NCI-H345 (cell line): ENCODE results near the gene TNIP1.

ENCODE experiments used
- DNase-seq: peaks from one replicate; lab custom pipeline; 2025; lab: John Stamatoyannopoulos, UW

TNIP1 gene

DNA sequence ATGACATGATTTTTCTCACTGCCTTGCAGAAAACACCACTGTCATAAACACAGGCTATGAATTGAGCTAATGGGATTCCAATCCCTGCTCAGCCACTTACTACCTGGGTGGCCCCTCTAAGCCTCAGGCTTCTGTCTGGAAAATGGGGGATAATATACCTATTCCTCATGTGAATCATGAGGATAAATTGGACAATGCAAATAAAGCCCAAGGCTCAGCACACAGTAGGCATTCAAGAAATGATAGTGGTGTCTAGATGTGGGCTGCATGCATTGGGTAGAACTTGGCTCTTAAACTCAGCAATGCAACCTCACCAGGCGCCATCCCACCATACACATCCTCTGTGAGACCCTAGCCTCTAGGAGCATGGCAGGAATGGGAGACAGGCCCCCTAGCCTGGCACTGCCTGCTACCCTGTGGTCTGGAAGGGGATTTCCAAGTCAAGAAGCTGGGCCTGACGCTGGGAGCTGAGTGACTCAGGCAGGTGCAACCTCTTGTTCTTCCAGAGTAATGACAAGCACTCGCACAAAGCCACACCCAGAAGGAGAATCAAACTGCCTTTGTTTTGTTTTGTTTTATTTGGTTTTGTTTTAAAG, 2.3 kb upstream of the TNIP1 start:
- DNase-seq = peak; percentile 47

DNA sequence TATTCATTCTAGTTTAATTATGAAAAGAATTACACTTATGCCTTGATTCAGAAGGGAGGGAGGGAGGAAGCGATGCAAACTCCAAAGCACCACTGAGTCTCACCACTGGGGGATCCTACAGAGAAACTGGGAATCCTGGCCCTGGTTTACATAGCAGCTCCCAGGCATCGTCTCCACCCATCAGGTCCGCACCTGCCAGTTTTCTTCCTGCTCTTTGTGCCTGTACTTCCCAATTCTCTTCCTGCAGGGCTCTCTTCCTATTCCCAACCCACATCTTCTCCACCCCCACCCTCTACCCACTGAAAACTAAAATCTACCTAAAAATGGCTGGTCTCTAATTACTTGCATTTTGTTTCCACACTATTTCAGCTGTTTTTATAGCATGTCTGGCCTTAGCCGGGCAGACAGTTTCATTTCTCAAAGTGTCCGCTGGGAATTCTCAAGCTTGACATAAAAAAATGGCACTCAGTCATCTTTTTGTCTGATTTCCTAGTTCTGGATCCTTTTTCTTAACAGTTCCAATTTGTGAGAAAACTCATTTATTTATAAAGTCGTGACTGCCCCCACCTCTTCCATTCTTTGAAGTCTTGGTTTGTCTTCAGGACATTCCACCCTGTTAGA, 1.6 kb upstream of the TNIP1 start:
- DNase-seq = peak; percentile 57

DNA sequence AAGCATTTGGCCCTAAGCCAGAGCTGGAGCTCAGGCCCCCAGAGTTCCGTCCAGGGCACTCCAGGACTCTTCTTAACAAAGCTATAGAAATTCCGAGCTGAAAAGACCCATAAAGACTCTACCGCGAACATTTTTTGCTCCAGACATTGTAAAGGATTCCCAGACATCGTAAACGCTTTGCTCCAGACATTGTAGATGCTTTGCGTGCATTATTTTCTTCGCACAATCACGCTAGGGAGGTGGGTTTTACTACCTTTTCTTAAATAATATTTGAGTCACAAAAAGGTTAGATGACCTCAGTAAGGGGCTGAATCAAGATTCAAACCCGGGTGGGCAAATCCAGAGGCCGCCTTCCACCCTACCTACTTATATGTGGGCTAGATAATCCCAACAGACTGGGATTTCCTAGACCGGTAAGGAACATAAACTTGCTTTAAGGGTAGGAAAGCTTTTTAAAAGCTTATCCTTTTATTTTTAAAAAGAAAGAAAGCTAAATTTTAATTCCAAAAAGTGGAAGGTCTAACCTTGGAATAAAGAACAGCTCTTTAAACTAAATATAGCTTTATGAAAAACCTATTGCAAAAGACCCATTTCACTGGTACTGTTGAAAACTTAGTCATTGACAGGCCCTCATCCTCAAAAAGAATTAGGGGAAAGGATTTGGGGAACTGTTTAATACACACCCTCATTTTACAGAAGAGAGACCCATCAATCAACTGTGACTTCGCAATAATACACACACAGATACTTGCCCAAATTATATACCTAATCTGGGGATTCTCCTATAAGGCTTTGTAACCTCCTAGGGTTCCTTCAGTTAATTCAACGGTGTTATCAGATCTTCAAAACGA, 822 bp upstream of the TNIP1 start:
- peak; percentile 60 for DNase-seq

DNA sequence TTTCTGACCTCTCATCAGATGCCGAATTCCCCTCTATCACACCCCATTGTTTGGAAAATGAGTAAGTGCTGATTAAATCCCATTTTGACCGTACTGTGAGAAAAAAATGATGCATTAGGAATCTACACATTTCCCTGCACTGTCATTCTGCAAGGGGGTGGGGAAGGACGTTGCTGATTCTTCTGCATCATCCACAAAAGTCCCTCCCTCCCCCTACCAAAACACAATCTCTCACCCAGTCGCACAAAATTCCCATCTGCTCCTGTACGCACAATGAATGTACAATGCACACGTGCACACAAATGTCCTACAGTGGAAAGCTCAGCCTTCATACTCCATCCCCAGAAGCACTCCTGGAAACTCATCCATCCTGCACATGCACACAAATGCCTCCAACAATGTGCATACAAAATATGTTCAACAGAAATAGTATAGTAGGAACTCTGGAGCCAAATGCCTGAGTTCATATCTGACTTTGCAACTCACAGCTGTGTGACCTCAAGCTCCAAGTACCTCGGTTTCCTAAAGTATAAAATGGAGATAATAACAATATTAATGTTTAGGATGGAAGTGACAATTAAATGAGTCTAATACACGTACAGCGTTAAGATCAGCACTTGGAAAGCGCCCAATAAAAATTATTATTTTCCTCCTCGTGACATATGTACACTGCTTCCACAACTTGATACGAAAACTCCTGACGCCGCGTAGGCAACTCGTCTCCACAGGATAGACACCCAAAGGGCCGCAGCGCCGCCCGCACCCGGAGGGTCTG, 809 bp downstream of the TNIP1 start:
- no peak for DNase-seq

DNA sequence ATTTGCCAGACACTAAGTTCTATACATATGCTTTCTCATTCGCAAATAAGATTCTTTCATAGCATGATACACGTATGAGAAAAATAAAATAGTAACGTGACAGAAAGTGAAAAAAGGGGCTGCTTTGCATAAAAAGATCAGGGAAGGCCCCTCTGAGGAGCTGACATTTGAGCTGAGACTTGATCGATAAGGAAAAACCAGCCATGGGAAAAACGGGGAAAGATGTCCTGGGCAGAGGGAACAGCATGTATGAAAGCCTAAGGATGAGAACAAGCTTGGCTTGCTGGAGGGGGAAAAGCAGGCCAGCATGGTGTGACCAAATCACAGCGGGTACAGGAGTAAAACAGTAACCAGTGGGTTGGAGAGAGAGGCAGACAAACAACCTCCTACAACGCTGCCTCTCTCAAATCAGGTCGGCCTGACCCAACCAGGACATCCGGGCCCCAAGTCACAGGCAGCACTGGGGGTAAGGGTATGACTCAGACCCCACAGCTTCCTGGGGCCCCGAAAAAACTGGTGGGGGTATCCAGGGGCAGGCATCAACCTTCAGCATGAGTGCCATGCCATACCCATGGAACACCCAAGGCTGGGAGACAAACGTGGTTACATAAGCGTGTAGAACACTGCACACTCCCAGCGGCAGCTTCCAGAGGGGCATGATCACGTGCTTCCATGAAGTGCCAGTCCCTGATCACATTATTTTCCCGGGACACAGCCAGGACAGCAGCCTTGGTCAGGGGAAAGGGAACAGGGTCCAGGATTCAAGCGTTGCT, 2.2 kb downstream of the TNIP1 start:
- DNase-seq = no peak

DNA sequence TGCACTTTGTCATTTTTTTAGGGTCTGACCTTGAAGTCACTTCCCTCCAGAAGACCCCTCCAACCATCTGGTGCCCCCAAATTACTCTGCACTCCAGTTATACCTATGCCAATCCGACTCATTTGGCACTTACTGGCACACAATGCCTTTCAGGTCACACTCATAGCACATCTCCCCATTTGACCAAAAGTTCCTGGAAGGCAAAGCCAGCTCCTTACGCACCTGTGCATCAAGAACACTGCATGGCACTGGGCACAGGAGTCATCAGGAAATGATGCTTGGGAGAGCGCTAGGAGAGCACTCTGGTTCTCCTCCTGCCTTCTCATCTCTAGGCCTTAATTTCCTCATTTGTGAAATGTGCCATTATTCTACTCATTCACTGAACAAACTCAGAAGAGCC, 2.9 kb downstream of the TNIP1 start:
- DNase-seq = no peak

DNA sequence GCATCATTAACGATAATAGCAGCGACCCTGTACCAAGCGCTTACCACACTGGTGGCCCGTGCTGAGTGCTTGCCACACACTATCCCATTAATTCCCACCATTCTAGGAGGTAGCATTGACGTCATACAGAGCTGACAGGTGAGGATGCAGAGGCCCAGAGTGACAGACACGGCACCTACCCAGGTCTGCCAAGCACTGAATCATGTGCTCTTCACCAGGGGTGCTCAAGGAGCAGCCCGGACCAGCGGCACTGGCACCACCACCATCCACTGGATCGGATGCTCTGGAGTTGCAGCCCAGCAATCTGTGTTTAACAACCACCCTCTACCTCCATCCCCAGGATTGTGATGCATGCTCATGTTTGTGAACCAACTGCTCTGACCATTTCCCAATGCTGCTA, 3.4 kb downstream of the TNIP1 start:
- DNase-seq = no peak

DNA sequence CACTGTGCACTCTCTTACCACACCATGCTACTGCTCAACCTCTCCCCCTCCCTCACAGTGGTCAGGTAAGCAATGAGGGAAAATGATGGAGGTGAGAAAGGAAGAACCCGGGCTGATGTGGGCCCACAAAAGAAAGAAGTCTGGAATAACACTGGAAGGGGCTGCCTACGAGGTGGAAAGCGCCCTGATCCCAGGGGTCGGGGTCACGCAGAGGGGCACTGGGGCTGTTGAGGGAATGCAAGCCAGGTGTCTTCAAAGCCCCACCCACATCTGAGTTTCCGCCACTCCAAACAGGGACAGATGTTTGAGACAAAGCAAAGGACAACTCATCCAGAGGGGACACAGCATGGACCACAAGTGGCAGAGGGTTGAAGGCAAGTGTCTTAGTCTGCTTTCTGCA, 4.2 kb downstream of the TNIP1 start:
- DNase-seq = no peak

DNA sequence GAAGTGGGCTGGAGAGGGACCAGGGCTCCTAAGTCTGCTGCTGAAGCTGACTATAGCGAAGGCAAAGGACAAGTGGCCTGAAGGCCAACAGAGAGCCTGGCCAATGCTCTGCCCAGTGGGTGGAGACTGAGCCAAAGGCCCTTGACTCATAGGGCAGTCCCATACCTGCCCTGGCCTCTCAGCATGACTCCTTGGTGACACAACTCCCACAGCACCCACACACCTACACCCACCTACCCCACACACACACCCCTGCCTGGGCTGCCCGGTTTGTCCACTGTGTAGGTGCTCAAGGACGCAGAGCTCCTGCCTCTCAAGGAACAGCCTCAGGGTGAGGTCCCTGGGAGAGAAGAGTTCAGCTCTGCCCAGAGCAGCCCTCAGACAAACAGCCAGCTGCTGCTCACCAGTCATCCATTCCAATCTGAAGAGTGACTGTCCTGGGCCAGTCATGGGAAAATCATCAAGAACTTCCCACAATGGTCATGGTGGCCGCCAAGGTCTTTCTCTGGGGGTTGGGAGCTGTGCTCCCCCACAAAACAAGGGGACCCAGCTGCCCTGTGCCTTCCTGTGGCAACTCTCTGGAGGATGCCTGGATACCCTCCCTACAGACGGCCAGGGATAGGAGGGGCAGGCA, 5.0 kb downstream of the TNIP1 start:
- no peak for DNase-seq

DNA sequence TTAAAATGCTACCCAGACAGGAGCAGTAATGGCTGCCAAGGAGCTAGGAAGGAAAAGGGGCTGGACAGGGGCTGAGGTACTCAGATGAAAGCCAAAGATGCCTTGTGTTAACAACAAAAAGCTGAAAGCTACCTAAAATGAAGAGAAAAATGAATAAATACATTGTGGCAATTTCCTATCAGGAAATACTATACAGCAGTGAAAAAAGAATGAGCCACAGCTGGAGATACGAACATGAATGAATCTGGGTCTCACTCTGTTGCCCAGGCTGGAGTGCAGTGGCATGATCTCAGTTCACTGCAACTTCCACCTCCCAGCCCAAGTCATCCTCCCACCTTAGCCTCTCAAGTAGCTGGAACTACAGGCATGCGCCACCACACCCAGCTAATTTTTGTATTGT, 6.3 kb downstream of the TNIP1 start:
- no peak for DNase-seq

DNA sequence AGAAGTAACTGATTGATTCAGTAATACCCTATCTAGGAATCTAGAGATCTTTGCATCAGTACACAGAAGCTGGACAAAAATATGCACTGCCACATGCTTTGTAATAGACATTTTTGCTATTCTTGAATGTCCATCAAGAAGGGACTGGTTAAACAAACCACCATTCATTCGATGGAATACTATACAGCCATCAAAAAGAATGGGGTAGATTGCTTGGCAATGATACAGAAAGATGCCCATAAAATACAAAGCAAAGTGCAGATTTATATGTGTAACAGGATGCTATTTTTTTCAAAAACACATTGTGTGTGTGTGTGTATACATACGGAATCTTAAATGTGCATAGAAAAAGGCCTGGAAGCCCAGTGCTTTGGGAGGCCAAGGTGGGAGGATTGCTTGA, 7.6 kb downstream of the TNIP1 start:
- no peak for DNase-seq

DNA sequence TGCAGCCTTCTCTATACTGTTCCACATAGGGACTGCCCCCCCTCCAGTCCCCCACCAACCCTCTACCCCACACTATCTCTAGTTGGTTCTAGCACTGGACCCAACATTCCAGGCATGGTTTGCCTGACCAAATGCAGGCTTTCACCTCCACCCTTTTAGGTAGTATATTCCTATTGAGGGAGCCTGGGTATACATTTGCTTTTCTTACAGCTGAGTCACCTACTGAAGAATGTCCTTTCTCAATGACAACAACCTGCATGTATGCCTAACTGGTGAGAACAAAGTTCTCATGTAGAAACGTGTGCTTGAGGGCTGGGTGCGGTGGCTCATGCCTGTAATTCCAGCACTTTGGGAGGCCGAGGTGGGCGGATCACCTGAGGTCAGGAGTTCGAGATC, 8.2 kb downstream of the TNIP1 start:
- DNase-seq = no peak

DNA sequence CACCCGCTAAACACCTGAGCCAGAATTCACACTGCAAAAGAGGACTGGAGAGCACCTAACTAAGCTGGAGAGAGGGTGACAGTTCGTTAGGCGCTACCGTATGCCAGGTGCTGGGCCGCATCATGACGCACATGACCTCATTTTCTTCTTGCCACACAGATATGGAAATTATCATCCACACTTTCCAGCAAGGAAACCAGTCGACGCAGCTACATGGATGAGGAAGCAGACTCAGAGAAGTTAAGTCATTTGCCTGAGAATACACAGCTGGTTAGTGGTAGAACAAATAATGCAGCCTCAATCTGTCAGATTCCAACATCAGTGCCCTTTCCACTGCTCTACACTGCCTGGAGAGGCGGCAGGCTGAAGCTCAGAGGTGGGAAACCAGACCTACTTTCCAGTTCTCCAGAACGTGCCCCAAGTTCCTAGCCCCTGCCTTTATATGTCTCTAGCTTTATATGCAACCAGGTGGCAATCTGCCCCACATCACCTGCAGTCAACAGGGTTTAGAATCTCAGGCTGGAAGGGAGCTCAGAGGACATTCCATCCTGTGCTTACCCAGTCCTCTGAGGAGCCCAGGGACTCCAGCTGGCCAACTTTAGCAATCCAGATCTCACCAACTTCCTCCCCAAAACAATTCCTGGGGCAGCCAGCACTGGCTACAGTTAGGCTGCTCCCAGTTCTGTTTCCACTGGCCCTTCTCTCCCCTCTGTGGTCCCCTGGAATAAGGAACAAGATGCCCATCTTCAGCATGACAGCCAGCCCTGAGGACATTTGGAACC, 8.8 kb downstream of the TNIP1 start:
- DNase-seq = no peak

DNA sequence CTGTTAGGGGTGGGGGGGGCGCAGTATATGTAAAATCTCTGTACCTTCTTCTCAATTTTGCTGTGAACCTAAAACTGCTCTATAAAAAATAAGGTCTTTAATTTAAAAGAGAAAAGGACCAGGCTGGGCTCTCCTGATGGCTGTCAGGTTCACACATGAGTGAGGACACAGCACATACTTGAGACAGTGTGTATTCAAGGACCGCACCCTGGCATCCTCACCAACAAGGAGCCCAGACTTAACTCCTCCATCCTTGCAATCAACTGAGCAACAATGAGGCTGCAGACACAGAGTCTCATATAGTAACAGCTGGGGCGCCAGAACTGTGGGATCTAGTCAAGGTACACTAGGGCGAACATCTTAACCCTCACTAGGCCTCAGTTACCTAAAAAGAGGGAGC, 9.8 kb downstream of the TNIP1 start:
- DNase-seq = no peak

DNA sequence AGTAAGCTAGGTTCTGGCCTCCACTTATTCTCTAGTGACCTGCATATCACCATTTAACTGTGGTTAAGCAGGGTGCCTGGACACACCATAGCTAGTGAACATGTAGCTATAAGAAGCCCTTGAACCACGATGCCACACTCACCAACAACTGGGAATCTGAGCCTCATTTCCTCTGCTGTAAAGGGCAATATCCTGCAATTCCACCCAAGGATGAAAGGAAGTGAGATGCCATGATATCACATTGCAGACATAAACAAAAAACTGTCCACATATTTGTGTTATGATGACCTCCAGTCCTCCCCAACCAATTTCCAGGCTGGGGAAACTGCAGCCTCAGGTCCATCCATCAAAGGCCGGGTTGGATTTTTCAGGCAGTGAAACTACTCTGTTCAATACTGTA, 10.4 kb downstream of the TNIP1 start:
- DNase-seq = no peak

DNA sequence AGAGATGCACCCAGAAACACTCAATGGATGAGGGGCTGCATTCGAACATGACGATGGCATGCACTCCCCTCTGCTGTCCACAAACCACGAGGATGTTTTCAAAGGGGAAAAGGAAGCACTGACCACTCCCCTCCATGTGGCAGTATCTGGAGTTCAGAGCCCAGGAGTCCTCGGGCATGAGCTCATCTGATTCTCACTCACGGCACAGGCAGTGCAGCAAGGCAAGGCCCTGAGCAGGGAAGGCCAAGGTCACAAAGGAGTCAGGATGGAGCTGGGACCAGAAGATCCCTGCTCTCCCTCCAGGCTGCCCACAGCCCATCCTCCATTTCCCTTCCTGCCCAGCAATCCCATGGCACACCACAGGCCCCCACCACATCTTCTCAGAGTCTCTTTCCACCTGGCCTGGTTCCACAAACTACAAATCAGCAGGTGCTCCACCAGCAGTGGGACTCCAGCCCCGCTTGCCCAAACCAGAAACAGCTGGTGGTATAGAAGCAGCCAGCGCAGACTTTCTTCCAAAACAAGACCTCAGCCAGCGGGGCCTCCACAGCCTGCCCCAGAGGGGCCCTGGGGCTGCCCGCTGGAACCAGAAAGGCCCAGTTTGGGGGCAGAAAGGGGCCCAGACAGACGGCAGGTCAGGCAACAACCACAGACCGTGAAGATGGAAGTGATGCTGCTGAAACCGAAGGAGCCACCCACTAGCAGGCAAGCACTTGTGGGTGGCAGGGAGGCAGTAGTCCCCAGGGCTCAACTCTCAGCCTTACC, 12.2 kb downstream of the TNIP1 start:
- peak; percentile 49 for DNase-seq

DNA sequence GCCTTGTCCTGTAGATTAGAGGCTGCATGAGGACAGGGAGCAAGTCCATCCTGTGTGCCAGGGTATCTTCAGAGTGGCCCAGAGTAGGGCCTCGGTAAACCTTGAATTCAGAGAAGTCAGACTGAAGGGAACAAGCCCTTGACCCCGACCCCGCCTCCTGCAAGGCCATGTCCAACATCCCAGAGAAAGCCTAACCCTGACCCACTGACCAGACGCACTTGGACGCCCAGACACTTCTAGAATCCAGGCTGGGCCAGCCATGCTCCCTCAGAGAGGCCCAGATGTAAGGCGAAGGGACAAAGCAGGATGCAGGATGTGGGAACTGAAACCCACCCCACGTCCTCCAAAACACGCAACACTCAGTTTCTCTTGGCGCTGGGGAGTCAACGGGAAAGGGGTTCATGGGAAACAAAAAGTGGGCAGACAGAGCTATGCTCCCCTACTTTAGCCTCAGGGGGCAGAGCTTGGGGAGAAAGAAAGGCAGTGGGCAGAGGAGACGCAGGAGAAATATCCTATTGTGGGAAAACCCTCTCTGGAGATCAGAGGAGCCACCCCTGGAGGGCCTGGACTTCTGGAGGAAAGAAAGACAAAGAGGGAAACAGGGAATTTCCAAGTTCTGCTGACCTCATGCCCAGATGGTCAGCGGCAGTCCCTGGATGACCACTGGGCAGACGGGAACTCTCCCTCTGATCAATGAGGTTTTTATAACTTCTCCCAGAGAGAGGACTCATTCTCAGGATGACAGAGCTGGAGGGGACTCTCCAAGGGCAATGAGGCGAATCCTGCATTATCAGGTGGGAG, 13.0 kb downstream of the TNIP1 start:
- no peak for DNase-seq

DNA sequence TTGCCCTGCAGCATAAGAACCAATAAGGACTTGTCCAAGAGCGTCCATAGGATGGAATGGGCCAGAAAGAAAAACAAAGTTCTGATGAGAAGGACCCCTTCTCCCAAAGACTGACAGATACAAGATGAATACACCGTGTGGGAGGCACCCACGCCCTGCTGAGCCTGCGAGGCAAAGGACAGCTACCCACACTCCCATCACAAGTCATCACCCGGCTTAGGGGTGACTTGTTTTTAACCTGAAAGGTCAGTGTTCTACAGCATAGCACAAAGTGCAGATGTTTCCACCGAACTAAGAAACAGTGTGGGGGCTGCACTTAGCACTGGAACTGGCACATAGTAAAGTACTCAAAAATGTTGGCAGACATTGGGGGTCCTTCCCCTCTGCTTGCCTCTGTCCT, 13.9 kb downstream of the TNIP1 start:
- DNase-seq = no peak

DNA sequence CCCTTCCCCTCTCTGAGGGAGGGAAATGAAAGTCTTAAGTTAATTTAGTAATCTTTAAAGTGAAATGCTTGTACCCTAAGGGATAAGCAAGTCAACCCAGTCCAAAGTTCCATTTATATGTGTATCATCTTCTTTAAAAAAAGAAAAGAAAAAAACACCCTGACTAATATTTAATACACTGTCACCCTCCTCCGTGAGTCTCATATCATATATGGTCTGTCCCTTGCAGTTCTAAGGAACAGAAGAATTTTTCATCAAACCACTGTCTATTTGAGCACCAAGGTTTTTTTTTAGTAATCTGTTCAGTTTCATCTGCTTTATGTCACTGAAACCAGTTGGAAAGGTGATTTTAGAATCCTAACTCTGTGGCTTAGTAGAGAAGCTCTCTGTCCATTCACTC, 15.2 kb downstream of the TNIP1 start:
- no peak for DNase-seq
